ENCODE results near the gene SLC22A4. TPM values are rescaled to one million over a fixed set of nuclear protein-coding genes. Genes with fewer than 3 reads are reported as not detected.

SLC22A4 gene
- total RNA-seq, 1 experiment from 2014 or later, result 3.8 TPM

DNA sequence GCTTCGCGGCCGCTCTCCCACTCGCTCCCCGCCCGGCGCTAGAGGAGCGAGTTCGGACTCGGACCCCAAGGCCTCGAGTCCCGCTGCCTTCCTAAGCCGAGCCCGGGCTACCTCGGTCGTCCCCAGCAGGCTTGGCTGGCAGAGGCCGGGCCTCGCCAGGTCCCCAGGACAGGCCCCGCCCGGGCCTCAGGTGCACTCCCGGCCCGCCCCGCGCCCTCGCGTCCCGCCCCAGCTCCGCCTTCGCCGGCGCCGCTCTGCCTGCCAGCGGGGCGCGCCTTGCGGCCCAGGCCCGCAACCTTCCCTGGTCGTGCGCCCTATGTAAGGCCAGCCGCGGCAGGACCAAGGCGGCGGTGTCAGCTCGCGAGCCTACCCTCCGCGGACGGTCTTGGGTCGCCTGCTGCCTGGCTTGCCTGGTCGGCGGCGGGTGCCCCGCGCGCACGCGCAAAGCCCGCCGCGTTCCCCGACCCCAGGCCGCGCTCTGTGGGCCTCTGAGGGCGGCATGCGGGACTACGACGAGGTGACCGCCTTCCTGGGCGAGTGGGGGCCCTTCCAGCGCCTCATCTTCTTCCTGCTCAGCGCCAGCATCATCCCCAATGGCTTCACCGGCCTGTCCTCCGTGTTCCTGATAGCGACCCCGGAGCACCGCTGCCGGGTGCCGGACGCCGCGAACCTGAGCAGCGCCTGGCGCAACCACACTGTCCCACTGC, 75.4 kb downstream of the SLC22A4 start, which contains the start of gene SLC22A5:
Gene SLC22A5 (plus strand): TSS at position 237 of the 707 bp plus-strand sequence. CDS start 263 bp downstream, at position 500.
- H3K9me3 ChIP-seq (replicated peaks), result no peaks in the 10 kb centered on the region
- H3K4me1 ChIP-seq (replicated peaks), result peaks cover 33% of the 10 kb centered on the region
- H3K4me3 ChIP-seq, result peak within 1 kb of the TSS; percentile 64
- H3K27me3 ChIP-seq (replicated peaks), result no peaks in the 10 kb centered on the region
- H3K27ac ChIP-seq, result peak within 1 kb of the TSS; percentile 51
- DNase-seq (ENCODE audit: low read depth in 1 of 2, low spot score in 2 of 2), result peak; percentile 80 to 85
- H3K36me3 ChIP-seq, result no peaks in the 10 kb centered on the region

- Histone ChIP-seq H3K4me3 (peak overlapping the region; percentile 64), H3K27me3 (replicated peaks) (no peaks in the 10 kb centered on the region), H3K27ac (peak overlapping the region; percentile 51; the same call in 1 of the 2 replicates), H3K4me1 (replicated peaks) (peaks cover 25% of the 10 kb centered on the region), H3K9me3 (replicated peaks) (no peaks in the 10 kb centered on the region), H3K36me3 (no peaks in the 10 kb centered on the region)
- DNase-seq (ENCODE audit: low read depth in 1 of 2, low spot score in 2 of 2), result no peak
Measured at GRCh38 chr5:132370181-132370970, 76.2 kb downstream of the SLC22A4 start.

DNA sequence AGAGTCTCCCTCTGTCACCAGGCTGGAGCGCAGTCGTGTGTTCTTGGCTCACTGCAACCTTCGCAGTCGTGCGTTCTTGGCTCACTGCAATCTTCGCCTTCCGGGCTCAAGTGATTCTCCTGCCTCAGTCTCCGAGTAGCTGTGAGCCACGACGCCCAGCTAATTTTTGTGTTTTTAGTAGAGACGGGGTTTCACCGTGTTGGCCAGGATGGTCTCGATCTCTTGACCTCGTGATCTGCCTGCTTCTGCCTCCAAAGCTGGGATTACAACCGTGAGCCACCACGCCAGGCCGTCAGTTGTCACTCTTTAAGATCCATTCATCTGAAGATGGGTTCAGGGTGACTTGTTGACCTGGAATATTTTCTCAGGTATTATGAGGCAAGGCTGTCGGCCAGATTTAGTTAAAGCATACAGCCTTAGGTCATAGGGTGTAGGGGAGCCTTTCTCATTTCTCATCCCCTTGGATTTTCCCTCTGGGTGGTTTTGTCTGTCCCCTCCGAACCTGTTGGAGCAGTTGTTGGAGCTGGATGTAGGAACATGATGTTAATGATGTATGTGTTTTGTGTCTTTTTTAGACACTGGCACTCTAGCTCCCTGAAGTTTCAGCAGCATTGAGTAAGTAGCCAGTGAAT, 76.9 kb downstream of the SLC22A4 start:
- H3K36me3 ChIP-seq, result no peaks in the 10 kb centered on the region
- DNase-seq (ENCODE audit: low read depth in 1 of 2, low spot score in 2 of 2), result no peak

GRCh38 chr5:132371603-132371994, 77.4 kb downstream of the SLC22A4 start:
- H3K4me1 ChIP-seq (replicated peaks), result peaks cover 25% of the 10 kb centered on the region
- DNase-seq (ENCODE audit: low read depth in 1 of 2, low spot score in 2 of 2), result no peak
- no peaks in the 10 kb centered on the region for H3K36me3 ChIP-seq
- no peak overlapping the region for H3K4me3 ChIP-seq
- no peaks in the 10 kb centered on the region for H3K27me3 ChIP-seq (replicated peaks)
- no peak overlapping the region for H3K27ac ChIP-seq
- H3K9me3 ChIP-seq (replicated peaks), result no peaks in the 10 kb centered on the region

More for the DNA sequence above, 76.9 kb downstream of the SLC22A4 start:
- H3K4me3 ChIP-seq, result no peak overlapping the region
- no peak overlapping the region for H3K27ac ChIP-seq
- no peaks in the 10 kb centered on the region for H3K27me3 ChIP-seq (replicated peaks)
- peaks cover 25% of the 10 kb centered on the region for H3K4me1 ChIP-seq (replicated peaks)
- no peaks in the 10 kb centered on the region for H3K9me3 ChIP-seq (replicated peaks)

DNA sequence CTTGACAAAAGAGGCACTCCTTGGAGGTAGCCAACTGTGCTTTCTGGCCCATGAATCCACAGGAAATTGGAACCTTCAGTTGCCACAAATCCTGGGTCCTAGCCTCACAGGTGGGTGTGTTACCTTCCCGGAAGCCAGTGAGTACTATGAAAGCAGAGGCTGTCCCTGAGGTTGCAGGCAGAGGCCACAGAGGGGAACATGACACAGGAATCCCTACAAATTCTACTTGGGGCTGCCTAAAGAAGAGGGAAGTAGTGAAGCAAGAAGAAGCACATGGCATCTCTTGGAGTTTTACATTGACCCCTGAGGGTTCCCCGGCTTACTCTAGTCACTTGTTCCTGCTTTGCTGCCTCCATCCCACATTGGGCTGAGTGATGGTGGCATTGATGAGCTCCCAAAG, 77.9 kb downstream of the SLC22A4 start:
- Histone ChIP-seq H3K4me3 (no peak overlapping the region), H3K27me3 (replicated peaks) (no peaks in the 10 kb centered on the region), H3K9me3 (replicated peaks) (no peaks in the 10 kb centered on the region), H3K4me1 (replicated peaks) (peaks cover 25% of the 10 kb centered on the region), H3K36me3 (no peaks in the 10 kb centered on the region), H3K27ac (no peak overlapping the region)
- DNase-seq (ENCODE audit: low read depth in 1 of 2, low spot score in 2 of 2), result no peak

GRCh38 chr5:132372542-132372941, 78.3 kb downstream of the SLC22A4 start:
- H3K27me3 ChIP-seq (replicated peaks), result no peaks in the 10 kb centered on the region
- no peak for DNase-seq (ENCODE audit: low read depth in 1 of 2, low spot score in 2 of 2)
- H3K36me3 ChIP-seq, result no peaks in the 10 kb centered on the region
- peaks cover 25% of the 10 kb centered on the region for H3K4me1 ChIP-seq (replicated peaks)
- H3K9me3 ChIP-seq (replicated peaks), result no peaks in the 10 kb centered on the region
- H3K4me3 ChIP-seq, result no peak overlapping the region
- H3K27ac ChIP-seq, result no peak overlapping the region

DNA sequence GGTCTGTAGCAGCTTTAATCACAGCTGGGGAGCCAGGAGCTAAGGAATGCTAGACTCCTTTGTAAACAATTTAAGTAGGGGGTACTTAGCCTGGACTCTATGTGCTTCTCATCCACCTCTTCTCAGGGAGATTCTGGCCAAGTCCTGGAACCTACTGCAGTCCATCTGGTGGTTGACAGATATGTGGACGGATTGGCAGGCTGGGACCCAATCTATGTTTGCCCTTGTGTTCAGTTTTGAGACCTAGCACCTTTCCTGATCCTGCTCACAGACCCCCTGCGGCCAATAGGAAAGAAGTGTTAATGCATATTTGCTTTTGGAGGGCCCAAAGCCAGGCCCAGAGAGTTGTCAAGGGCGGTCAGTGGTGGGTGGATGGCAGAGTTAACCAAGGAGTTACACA, 81.8 kb downstream of the SLC22A4 start:
- peaks cover 9% of the 10 kb centered on the region for H3K4me1 ChIP-seq (replicated peaks)
- H3K27me3 ChIP-seq (replicated peaks), result no peaks in the 10 kb centered on the region
- no peaks in the 10 kb centered on the region for H3K36me3 ChIP-seq
- DNase-seq (ENCODE audit: low read depth in 1 of 2, low spot score in 2 of 2), result no peak
- no peak overlapping the region for H3K27ac ChIP-seq
- H3K4me3 ChIP-seq, result no peak overlapping the region
- no peaks in the 10 kb centered on the region for H3K9me3 ChIP-seq (replicated peaks)

- Histone ChIP-seq H3K27ac (no peak overlapping the region), H3K27me3 (replicated peaks) (no peaks in the 10 kb centered on the region), H3K36me3 (no peaks in the 10 kb centered on the region), H3K9me3 (replicated peaks) (no peaks in the 10 kb centered on the region), H3K4me3 (no peak overlapping the region), H3K4me1 (replicated peaks) (peaks cover 8% of the 10 kb centered on the region)
- DNase-seq (ENCODE audit: low read depth in 1 of 2, low spot score in 2 of 2), result peak in 1 of 2 experiments; percentile 42
Measured at GRCh38 chr5:132376694-132377641, 82.8 kb downstream of the SLC22A4 start.

DNA sequence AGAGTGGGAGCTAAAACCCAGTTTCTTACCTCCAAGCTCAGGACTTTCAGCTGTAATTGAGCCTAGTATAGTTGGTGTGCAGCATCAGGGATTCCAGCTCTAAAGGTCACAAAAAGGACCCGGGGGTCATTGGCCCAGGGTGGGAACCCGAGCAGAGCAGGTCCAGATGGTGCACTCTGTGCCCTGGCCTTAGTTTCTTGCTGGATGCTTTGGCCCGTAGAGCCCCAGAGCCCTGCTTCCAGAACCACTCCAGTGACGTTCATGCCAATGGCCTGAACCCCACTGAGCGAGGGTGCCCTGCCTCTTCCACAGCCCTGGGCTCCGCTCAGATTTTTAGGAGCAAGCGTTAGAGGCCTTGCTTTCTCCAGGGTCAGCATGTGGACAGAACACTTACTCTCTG, 83.5 kb downstream of the SLC22A4 start:
- Histone ChIP-seq H3K36me3 (no peaks in the 10 kb centered on the region), H3K4me1 (replicated peaks) (peaks cover under 1% of the 10 kb centered on the region), H3K27me3 (replicated peaks) (no peaks in the 10 kb centered on the region), H3K27ac (no peak overlapping the region), H3K9me3 (replicated peaks) (no peaks in the 10 kb centered on the region), H3K4me3 (no peak overlapping the region)
- DNase-seq (ENCODE audit: low read depth in 1 of 2, low spot score in 2 of 2), result peak in 1 of 2 experiments; percentile 37

DNA sequence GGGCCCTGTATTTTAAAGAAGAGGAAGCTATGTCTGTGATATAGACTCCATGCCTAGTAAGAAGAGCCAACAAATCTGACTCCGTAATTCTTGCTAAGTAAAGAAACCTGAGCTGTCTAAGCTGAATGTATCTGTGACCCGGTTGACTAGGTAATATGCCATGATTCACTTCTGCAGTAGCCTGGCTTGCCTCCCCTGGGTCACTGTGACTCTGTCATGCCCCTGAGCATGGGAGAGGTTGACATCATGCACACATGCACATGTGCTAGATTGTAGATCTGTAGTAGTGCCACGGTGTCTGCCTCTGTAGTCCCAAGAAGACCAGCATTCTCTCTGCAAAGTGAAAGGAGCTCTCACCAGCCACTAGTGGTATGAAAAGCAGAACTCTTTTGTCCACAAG, 84.4 kb downstream of the SLC22A4 start:
- peak in 1 of 2 experiments; percentile 32 for DNase-seq (ENCODE audit: low read depth in 1 of 2, low spot score in 2 of 2)
- no peaks in the 10 kb centered on the region for H3K36me3 ChIP-seq
- no peak overlapping the region for H3K4me3 ChIP-seq
- H3K4me1 ChIP-seq (replicated peaks), result no peaks in the 10 kb centered on the region
- H3K27me3 ChIP-seq (replicated peaks), result no peaks in the 10 kb centered on the region
- H3K27ac ChIP-seq, result no peak overlapping the region
- H3K9me3 ChIP-seq (replicated peaks), result no peaks in the 10 kb centered on the region

DNA sequence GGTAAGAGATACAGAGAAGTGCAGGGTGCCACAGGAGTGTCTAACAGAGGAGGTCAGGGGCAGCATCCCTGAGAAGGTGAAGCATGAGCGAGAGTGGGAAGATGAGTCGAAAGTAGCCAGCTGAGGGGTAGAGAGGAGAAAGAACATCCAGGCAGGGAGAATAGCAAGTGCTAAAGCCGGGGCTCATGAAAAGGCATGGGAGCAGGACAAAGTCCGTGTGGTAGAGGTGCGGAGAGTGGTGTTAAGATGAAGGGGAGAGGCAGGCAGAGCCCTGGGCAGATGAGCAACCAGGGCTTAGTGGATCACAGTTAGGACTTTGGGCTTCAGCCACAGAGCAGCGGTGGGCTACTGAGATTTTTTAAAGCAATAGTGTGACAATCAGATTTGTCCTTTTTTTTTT, 85.9 kb downstream of the SLC22A4 start:
- H3K27me3 ChIP-seq (replicated peaks), result no peaks in the 10 kb centered on the region
- no peak overlapping the region for H3K27ac ChIP-seq
- H3K4me1 ChIP-seq (replicated peaks), result no peaks in the 10 kb centered on the region
- no peaks in the 10 kb centered on the region for H3K9me3 ChIP-seq (replicated peaks)
- H3K4me3 ChIP-seq, result no peak overlapping the region
- no peaks in the 10 kb centered on the region for H3K36me3 ChIP-seq
- peak in 1 of 2 experiments; percentile 37 for DNase-seq (ENCODE audit: low read depth in 1 of 2, low spot score in 2 of 2)

GRCh38 chr5:132380741-132381140, 86.5 kb downstream of the SLC22A4 start:
- no peak overlapping the region for H3K4me3 ChIP-seq
- peaks cover 7% of the 10 kb centered on the region for H3K4me1 ChIP-seq (replicated peaks)
- no peak overlapping the region for H3K27ac ChIP-seq
- H3K27me3 ChIP-seq (replicated peaks), result no peaks in the 10 kb centered on the region
- no peaks in the 10 kb centered on the region for H3K9me3 ChIP-seq (replicated peaks)
- DNase-seq (ENCODE audit: low read depth in 1 of 2, low spot score in 2 of 2), result no peak
- no peaks in the 10 kb centered on the region for H3K36me3 ChIP-seq

DNA sequence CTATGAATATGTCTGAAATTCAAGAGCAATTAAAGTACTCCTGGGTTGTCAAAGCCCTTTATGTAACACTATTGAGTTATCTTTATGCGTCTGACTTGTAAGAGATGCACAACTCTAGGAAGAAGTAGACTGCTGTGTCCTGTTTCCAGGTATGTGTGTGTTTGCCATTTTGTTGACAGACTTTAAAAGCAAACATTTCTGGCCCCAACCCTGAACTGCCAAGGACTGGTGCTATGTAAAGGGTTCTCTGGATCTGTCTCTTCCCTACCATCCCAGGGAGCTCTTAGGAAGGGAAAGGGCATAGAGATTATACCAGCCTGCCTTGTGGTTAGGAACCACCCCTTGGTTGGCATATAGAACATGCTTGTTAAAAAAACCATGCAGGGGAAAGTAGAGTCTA, 87.4 kb downstream of the SLC22A4 start:
- Histone ChIP-seq H3K9me3 (replicated peaks) (no peaks in the 10 kb centered on the region), H3K4me3 (no peak overlapping the region), H3K27ac (no peak overlapping the region), H3K36me3 (0 out of 2 replicates have a peak, but pooled peaks cover under 1% of the 10 kb centered on the region), H3K27me3 (replicated peaks) (no peaks in the 10 kb centered on the region), H3K4me1 (replicated peaks) (peaks cover 12% of the 10 kb centered on the region)
- DNase-seq (ENCODE audit: low read depth in 1 of 2, low spot score in 2 of 2), result no peak
